Measurements from ENCODE around the gene RSPRY1.
"Not testable (repeated sequence)": the region's sequence is repeated elsewhere in the genome, so short reads cannot be mapped to it uniquely, and the experiment has no call there.

Gene RSPRY1

GRCh38 chr16:57257455-57258070 is 71.4 kb downstream of the RSPRY1 start:
- DNase-seq = no peak

GRCh38 chr16:57258226-57258909 is 72.2 kb downstream of the RSPRY1 start:
- no peak for DNase-seq

- no peak for DNase-seq
These were observed 72.9 kb downstream of the RSPRY1 start for GRCh38 chr16:57258910-57259475.

- DNase-seq = peak; percentile 25
These were observed 74.3 kb downstream of the RSPRY1 start for GRCh38 chr16:57260294-57260929.

GRCh38 chr16:57261806-57262205 is 75.7 kb downstream of the RSPRY1 start:
- no peak for DNase-seq

GRCh38 chr16:57262841-57263540 is 76.9 kb downstream of the RSPRY1 start:
- no peak for DNase-seq

- DNase-seq = no peak
These were observed 77.6 kb downstream of the RSPRY1 start for GRCh38 chr16:57263541-57264351.

- no peak for DNase-seq
These were observed 78.3 kb downstream of the RSPRY1 start for GRCh38 chr16:57264381-57264780.

GRCh38 chr16:57264950-57265371 is 78.8 kb downstream of the RSPRY1 start:
- DNase-seq = no peak

GRCh38 chr16:57265850-57266530 is 79.9 kb downstream of the RSPRY1 start:
- DNase-seq = no peak

- DNase-seq = peak; percentile 33
These were observed 80.6 kb downstream of the RSPRY1 start for GRCh38 chr16:57266531-57267260.

- DNase-seq = not testable (repeated sequence)
These were observed 81.2 kb downstream of the RSPRY1 start for GRCh38 chr16:57267343-57267742.

GRCh38 chr16:57268804-57269800 is 83.0 kb downstream of the RSPRY1 start:
- no peak for DNase-seq

- no peak for DNase-seq
These were observed 84.3 kb downstream of the RSPRY1 start for GRCh38 chr16:57270221-57271062.

GRCh38 chr16:57271063-57271345 is 84.9 kb downstream of the RSPRY1 start:
- no peak for DNase-seq

GRCh38 chr16:57271867-57272495 is 85.9 kb downstream of the RSPRY1 start:
- no peak for DNase-seq

- DNase-seq = no peak
These were observed 87.2 kb downstream of the RSPRY1 start for GRCh38 chr16:57273359-57273758.

GRCh38 chr16:57273826-57274225 is 87.7 kb downstream of the RSPRY1 start:
- no peak for DNase-seq
